Measurements from ENCODE around the gene INPP5J. TPM values are rescaled to one million over a fixed set of nuclear protein-coding genes. Genes with fewer than 3 reads are reported as not detected.

Gene INPP5J
- total and polyA plus RNA-seq, 10 of the 15 experiments (the other 5 are each of a cell fraction or from before 2014, with no cell fraction given): 0.18 to 2.8 (median 1.5) TPM; not detected in 1

GRCh38 chr22:31128156-31128555 is 5.4 kb downstream of the INPP5J start:
- Histone ChIP-seq H3K9me3 (replicated peaks; ENCODE audit: control insufficient read depth, insufficient read depth, low read length) (no peaks in the 10 kb centered on the region), H3K27me3 (replicated peaks in 1 of 2; ENCODE audit: control insufficient read depth in 2 of 2, insufficient read depth in 2 of 2, low read length in 1 of 2) (no peaks in the 10 kb centered on the region), H3K79me2 (ENCODE audit: control insufficient read depth, insufficient read depth, low read length) (no peaks in the 10 kb centered on the region), H2AFZ (ENCODE audit: control insufficient read depth, low read depth, low read length) (no peak overlapping the region), H3K9ac (ENCODE audit: control insufficient read depth, insufficient read depth, low read length) (no peak overlapping the region), H3K4me2 (ENCODE audit: control insufficient read depth, insufficient read depth) (no peak overlapping the region), H3K36me3 (ENCODE audit: control insufficient read depth in 2 of 2, insufficient read depth in 2 of 2, low read length in 1 of 2) (no peaks in the 10 kb centered on the region), H3K4me1 (ENCODE audit: control insufficient read depth, insufficient read depth, low read length) (no peaks in the 10 kb centered on the region), H3K4me3 (no peak overlapping the region), H3K27ac (ENCODE audit: control insufficient read depth, insufficient read depth) (no peak overlapping the region), H4K20me1 (ENCODE audit: control insufficient read depth, insufficient read depth) (no peaks in the 10 kb centered on the region)
- WGBS (ENCODE audit: insufficient coverage, insufficient replicate concordance, low lambda C conversion rate, missing lambda C conversion rate): 27% methylated on average over 7 of the region's 7 CpGs
- DNase-seq (ENCODE audit: low read depth, low spot score): no peak
- no peak for FAIRE-seq
- ChIA-PET SMC1A (ENCODE audit: uncharacterized antibody, unreplicated experiment) (no interaction called here), CTCF (interaction anchor here (0.6 to 0.7 kb wide), 2 partner anchors 13 to 495 kb away, joined by 3 read pairs; no protein-coding TSS in a partner anchor), RAD21 (ENCODE audit: unreplicated experiment) (no interaction called here), POLR2A (interaction anchor here (0.6 kb wide), 1 partner anchor 49 kb away, joined by 4 read pairs; no protein-coding TSS in a partner anchor)
- intact Hi-C loops (cut with micrococcal nuclease; ENCODE audit: unreplicated experiment): no loop called here
- ATAC-seq: no peak
- in situ Hi-C loops (cut with MboI): no loop called here
- BruUV-seq (replicated peaks): no TSS peak
- TF ChIP-seq POLR2AphosphoS2 (IDR thresholded peaks at IDR 0.05; ENCODE audit: low read depth, low read length): no peak
- TF ChIP-seq KLF5 (IDR thresholded peaks at IDR 0.05; ENCODE audit: partially characterized antibody): no peak
- no peak for TF ChIP-seq CHD1 (IDR thresholded peaks at IDR 0.05; ENCODE audit: low read depth, low read length)
- no peak for TF ChIP-seq STAT3 (IDR thresholded peaks at IDR 0.05; ENCODE audit: low read depth, low read length)
- TF ChIP-seq NFXL1 (IDR thresholded peaks at IDR 0.05; ENCODE audit: borderline replicate concordance): no peak
- TF ChIP-seq NFIC (IDR thresholded peaks at IDR 0.05; ENCODE audit: low read depth, low read length): no peak
- no peak for TF ChIP-seq E2F8 (IDR thresholded peaks at IDR 0.05; ENCODE audit: low read depth, partially characterized antibody)
- TF ChIP-seq ZBTB33 (IDR thresholded peaks at IDR 0.05): no peak
- no peak for TF ChIP-seq LARP7 (IDR thresholded peaks at IDR 0.05)
- TF ChIP-seq, protein P1, sequence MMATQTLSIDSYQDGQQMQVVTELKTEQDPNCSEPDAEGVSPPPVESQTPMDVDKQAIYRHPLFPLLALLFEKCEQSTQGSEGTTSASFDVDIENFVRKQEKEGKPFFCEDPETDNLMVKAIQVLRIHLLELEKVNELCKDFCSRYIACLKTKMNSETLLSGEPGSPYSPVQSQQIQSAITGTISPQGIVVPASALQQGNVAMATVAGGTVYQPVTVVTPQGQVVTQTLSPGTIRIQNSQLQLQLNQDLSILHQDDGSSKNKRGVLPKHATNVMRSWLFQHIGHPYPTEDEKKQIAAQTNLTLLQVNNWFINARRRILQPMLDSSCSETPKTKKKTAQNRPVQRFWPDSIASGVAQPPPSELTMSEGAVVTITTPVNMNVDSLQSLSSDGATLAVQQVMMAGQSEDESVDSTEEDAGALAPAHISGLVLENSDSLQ (IDR thresholded peaks at IDR 0.05): no peak
- no peak for TF ChIP-seq KDM1A (IDR thresholded peaks at IDR 0.05; ENCODE audit: borderline replicate concordance)
- no peak for TF ChIP-seq NKRF (conservative IDR thresholded peaks at IDR 0.05)

Data from GM12878 (cell line).